BE2C (cell line): ENCODE data around the gene EXOC3L1.

Source experiments
- DNase-seq: peaks from one replicate; pipeline ENCODE4 v3.0.0-alpha.2; 2020
- H3K27me3 ChIP-seq: fragments of 250-450 bp; sonication (Bioruptor Pico); 2 replicates; pipeline ENCODE4 v1.5.1; 2020; ENCODE audit warnings: mild to moderate bottlenecking
- H3K36me3 ChIP-seq: fragments of 250-450 bp; sonication (Bioruptor Pico); 2 replicates; pipeline ENCODE4 v1.5.1; 2020; ENCODE audit warnings: mild to moderate bottlenecking
- H3K4me1 ChIP-seq: fragments of 250-450 bp; sonication (Bioruptor Pico); 2 replicates; pipeline ENCODE4 v1.5.1; 2020
- H3K4me3 ChIP-seq: 2 replicates; pipeline ENCODE4 v1.5.1; 2011; ENCODE audit warnings: low read depth, low read length
- H3K9me3 ChIP-seq: fragments of 250-450 bp; sonication (Bioruptor Pico); 2 replicates; pipeline ENCODE4 v1.5.1; 2020
- TF ChIP-seq, protein P1 (sequence below): IDR thresholded peaks from 2 replicates; pipeline ENCODE4 v1.5.1; 2012; ENCODE audit warnings: mild to moderate bottlenecking, low read depth, low read length

EXOC3L1 gene

DNA sequence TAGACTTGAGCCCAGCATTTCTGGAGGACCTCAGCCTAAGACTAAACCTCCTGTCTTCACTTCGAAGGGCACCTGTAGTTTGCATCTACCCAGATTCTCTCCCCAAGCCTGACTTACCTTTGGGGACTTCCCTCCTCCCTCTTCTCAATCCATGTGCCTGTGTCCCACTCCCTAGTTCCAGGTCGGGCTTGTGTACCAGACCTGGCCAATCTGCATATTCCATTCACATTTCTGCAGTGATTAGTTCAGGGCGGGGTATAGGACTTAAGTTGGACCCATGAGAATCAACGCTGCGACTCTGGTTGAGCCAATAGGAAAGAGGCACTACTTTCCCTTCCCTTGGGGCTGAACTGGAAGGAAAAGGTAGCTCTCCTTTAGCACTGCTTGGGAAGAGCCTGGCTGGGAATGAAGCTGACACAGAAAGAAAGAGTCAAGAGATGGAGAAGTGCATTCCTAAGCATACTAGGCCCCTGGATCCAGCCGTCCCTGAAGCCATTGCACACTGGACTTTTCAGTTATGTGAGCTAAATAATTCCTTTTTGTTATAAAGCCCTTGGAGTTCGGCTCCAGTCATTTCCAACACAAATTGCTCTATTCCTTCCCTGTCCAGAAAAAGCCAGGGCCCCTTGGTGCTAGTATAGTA is 32.7 kb downstream of the EXOC3L1 start:
- no peaks in the 10 kb centered on the region for H3K9me3 ChIP-seq
- DNase-seq: no peak
- H3K36me3 ChIP-seq: no peaks in the 10 kb centered on the region
- H3K4me1 ChIP-seq: no peaks in the 10 kb centered on the region
- no peak overlapping the region for H3K4me3 ChIP-seq
- TF ChIP-seq, protein P1, sequence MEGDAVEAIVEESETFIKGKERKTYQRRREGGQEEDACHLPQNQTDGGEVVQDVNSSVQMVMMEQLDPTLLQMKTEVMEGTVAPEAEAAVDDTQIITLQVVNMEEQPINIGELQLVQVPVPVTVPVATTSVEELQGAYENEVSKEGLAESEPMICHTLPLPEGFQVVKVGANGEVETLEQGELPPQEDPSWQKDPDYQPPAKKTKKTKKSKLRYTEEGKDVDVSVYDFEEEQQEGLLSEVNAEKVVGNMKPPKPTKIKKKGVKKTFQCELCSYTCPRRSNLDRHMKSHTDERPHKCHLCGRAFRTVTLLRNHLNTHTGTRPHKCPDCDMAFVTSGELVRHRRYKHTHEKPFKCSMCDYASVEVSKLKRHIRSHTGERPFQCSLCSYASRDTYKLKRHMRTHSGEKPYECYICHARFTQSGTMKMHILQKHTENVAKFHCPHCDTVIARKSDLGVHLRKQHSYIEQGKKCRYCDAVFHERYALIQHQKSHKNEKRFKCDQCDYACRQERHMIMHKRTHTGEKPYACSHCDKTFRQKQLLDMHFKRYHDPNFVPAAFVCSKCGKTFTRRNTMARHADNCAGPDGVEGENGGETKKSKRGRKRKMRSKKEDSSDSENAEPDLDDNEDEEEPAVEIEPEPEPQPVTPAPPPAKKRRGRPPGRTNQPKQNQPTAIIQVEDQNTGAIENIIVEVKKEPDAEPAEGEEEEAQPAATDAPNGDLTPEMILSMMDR: no peak
- peaks cover 12% of the 10 kb centered on the region for H3K27me3 ChIP-seq

DNA sequence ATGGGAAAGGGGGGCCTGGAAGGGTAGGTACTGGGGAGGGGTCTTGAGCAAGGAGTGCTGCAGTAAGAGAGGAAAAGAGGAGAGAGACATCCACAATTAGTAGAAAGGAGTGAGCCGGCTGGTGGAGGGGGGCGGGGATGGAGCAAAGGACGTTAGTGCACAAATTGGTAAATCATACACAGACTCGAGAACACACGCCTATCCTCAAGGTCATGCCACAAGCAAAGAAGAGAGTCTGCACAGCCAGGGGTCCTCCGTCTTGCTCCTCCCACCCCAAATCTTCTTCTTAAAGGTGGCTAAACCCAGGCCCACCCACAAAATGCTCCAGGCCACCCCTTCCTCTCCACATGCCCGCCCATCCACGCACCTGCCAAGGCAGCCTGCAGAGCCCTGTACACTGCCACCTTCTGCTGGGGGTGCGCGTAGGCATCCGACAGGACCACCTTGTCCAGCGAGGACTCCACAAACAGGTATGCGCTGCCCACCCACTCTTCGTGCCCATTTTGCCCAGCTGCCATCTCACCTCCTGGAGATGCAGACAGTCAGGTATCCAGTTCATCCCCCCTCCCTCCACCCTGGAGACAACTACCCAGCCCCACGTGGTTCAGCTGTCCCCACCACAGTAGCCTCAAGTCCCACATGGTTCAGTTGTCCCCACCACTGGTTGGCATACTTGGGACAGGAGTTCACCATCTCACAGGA is 33.6 kb downstream of the EXOC3L1 start:
- Histone ChIP-seq H3K9me3 (no peaks in the 10 kb centered on the region), H3K4me3 (no peak overlapping the region), H3K36me3 (no peaks in the 10 kb centered on the region), H3K4me1 (0 out of 2 replicates have a peak, but pooled peaks cover 2% of the 10 kb centered on the region), H3K27me3 (peaks cover 12% of the 10 kb centered on the region)
- TF ChIP-seq, protein P1: no peak
- peak; percentile 10 for DNase-seq

DNA sequence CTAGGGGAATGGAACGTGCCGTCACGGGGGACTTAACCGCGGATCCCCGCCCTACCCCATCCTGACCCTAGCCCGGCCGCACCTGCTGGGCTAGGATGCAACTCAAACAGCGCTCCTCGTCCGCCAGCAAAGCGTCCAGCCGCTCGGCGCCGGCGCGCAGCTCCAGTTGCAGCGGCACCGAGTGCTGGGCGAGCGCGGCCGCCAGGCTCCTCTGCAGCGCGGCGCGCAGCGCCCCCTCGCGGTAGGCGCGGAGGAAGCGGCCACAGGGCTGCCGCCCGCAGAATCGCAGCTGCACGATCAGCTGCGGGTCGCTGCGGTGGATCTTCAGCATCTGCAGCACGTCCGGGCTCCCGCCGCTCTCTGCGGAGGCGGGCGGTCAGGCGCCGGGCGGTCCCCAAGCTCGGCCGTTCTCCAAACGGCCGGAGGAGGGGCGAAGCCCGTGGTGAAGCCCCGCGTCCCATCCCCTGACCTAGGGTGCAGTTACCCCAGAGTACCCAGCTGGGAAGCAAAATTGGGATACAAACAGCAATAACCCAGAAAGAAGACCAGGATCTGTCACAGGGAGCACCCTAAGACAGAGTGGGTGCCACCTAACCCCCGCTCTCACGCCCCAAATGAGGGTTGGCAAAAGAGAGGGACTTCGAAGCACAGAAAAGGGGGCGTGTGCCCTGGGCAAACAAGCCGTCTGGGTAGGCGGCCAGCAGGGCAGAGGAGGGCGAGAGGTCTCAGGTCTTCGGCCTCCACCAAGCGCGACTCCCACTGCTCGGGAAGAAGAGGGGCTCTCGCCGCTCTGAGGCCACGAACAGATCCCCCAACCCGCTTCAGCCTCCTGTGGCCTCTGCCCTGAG is 34.4 kb downstream of the EXOC3L1 start:
- Histone ChIP-seq H3K36me3 (no peaks in the 10 kb centered on the region), H3K4me3 (peak overlapping the region; percentile 41), H3K9me3 (no peaks in the 10 kb centered on the region), H3K27me3 (peaks cover 12% of the 10 kb centered on the region), H3K4me1 (0 out of 2 replicates have a peak, but pooled peaks cover 2% of the 10 kb centered on the region)
- DNase-seq: peak; percentile 87
- TF ChIP-seq, protein P1: peak; percentile 68

DNA sequence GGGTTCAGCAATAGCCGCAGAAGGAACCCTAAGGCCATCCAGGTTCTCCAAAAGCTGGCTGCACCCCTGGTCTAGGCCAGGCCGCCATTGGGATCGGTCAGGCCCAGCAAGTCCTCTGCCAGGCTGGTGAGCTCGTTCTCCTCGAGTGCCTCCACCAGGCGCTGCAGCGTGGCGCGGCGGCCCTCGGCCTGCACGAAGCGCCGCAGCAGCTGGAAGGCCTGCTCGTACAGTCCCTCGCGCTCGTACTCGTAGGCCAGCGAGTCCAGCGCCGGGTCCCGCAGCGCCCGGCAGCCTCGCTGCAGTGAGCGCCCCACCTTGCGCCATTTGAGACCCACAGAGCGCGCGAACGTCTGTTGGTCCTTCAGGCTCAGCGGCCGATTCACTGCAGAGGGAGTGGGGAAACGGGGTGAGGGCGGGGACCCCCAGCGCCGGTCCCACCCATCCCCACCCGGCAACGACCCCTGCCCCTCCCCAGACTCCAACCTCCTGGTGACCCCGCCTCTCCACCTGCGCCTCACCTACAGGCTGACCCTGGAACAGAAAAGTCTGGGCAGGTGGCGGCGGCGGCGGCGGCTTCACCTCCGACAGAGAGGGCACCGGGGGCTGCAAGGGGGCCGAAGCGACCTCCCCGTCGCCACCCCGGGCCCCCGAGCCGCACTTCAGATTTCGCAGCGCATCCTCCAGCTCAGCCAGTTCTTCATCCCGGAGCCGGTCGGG is 35.2 kb downstream of the EXOC3L1 start:
- TF ChIP-seq, protein P1: no peak
- Histone ChIP-seq H3K4me1 (0 out of 2 replicates have a peak, but pooled peaks cover 2% of the 10 kb centered on the region), H3K36me3 (no peaks in the 10 kb centered on the region), H3K4me3 (peak overlapping the region; percentile 41), H3K27me3 (peaks cover 12% of the 10 kb centered on the region), H3K9me3 (no peaks in the 10 kb centered on the region)
- no peak for DNase-seq

DNA sequence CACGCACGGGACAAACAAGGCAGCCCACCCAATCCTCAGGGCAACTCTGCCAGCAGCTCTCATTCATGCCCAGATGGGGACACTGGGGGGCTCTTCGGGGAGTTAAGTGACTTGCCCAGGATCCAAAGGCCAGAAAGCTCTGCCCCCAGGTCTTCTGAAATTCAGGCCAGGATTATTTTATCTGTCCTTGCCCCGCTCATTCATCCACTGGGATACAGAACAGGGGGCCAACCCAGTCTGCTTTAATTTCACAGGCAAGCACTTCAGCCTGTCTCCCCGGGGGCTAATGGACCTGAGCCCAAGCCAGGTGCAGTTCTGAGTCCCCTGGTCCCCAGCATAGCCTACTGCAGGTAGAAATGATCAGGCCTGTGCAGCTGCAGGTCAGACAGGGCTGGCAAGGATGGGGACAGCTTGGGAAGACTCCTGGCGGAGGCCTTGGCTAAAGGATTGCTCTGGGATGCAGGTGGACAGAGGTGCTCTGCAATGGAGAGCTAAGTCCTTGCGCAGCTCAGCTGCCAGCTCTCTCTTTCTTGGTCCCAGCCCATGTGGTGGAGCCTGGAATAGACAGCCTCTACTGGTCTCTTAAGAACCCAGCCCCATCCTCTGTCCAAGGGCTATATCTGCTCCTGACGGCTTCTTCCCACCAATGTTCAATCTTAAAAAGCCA is 38.4 kb downstream of the EXOC3L1 start:
- Histone ChIP-seq H3K27me3 (peaks cover 12% of the 10 kb centered on the region), H3K36me3 (peaks cover 17% of the 10 kb centered on the region), H3K4me1 (0 out of 2 replicates have a peak, but pooled peaks cover 2% of the 10 kb centered on the region), H3K9me3 (no peaks in the 10 kb centered on the region), H3K4me3 (peak overlapping the region; percentile 77)
- DNase-seq: no peak
- TF ChIP-seq, protein P1: no peak
